ENCODE results near the gene AHCTF1. TPM values are rescaled to one million over a fixed set of nuclear protein-coding genes. Genes with fewer than 3 reads are reported as not detected.
A peak's percentile ranks its signal among the peaks of the same experiment; 100 is the strongest.
"Not testable (repeated sequence)": the region's sequence is repeated elsewhere in the genome, so short reads cannot be mapped to it uniquely, and the experiment has no call there.

The AHCTF1 gene
- total and polyA plus RNA-seq, 2 experiments from 2014 or later, result 21.7 to 49.8 TPM

- no peak for TF ChIP-seq EZH2 (IDR thresholded peaks at IDR 0.05; ENCODE audit: low read depth, unreplicated experiment)
- TF ChIP-seq, protein P1, sequence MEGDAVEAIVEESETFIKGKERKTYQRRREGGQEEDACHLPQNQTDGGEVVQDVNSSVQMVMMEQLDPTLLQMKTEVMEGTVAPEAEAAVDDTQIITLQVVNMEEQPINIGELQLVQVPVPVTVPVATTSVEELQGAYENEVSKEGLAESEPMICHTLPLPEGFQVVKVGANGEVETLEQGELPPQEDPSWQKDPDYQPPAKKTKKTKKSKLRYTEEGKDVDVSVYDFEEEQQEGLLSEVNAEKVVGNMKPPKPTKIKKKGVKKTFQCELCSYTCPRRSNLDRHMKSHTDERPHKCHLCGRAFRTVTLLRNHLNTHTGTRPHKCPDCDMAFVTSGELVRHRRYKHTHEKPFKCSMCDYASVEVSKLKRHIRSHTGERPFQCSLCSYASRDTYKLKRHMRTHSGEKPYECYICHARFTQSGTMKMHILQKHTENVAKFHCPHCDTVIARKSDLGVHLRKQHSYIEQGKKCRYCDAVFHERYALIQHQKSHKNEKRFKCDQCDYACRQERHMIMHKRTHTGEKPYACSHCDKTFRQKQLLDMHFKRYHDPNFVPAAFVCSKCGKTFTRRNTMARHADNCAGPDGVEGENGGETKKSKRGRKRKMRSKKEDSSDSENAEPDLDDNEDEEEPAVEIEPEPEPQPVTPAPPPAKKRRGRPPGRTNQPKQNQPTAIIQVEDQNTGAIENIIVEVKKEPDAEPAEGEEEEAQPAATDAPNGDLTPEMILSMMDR (conservative IDR thresholded peaks at IDR 0.05; ENCODE audit: low read depth in 2 of 2), result no peak
These were observed 116.9 kb downstream of the AHCTF1 start (continued) for GRCh38 chr1:246814890-246815289.

DNA sequence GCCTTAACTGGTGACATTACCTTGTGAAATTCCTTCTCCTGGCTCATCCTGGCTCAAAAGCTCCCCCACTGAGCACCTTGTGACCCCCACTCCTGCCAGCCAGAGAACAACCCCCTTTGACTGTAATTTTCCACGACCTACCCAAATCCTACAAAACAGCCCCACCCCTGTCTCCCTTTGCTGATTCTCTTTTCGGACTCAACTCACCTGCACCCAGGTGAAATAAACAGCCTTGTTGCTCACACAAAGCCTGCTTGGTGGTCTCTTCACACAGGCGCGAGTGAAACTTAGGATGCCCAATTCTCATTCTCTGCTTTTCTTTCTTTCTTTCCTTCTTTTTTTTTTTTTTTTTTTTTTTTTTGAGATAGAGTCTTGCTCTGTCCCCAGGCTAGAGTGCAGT lies 118.4 kb downstream of the AHCTF1 start:
- H3K4me3 Mint-ChIP-seq; H3K27me3 ChIP-seq (ENCODE audit: insufficient read depth); H3K9me2 ChIP-seq (ENCODE audit: insufficient read depth); DNase-seq (ENCODE audit: low spot score); ATAC-seq; H4K20me1 ChIP-seq (replicated peaks; ENCODE audit: insufficient read depth); H3F3A ChIP-seq (replicated peaks; ENCODE audit: low read depth); H3K79me2 ChIP-seq (replicated peaks; ENCODE audit: insufficient read depth); H3K4me3 ChIP-seq; H3K36me3 ChIP-seq (ENCODE audit: insufficient read depth): not testable (repeated sequence)
- Histone ChIP-seq H3K27ac (ENCODE audit: low read depth) (peak overlapping the region; percentile 77), H2AFZ (peak overlapping the region; percentile 97), H3K4me2 (peak overlapping the region; percentile 44), H3K4me1 (ENCODE audit: insufficient read depth) (peaks cover 11% of the 10 kb centered on the region; the same call in 1 of the 2 replicates)
- Mint-ChIP-seq H3K4me1 (peaks cover 16% of the 10 kb centered on the region), H3K9me3 (peaks cover 18% of the 10 kb centered on the region), H3K27ac (peak overlapping the region; percentile 58), H3K27me3 (ENCODE audit: insufficient read depth, low read depth, poor library complexity) (peaks cover 17% of the 10 kb centered on the region), H3K36me3 (ENCODE audit: low read depth) (peaks cover 14% of the 10 kb centered on the region)

DNA sequence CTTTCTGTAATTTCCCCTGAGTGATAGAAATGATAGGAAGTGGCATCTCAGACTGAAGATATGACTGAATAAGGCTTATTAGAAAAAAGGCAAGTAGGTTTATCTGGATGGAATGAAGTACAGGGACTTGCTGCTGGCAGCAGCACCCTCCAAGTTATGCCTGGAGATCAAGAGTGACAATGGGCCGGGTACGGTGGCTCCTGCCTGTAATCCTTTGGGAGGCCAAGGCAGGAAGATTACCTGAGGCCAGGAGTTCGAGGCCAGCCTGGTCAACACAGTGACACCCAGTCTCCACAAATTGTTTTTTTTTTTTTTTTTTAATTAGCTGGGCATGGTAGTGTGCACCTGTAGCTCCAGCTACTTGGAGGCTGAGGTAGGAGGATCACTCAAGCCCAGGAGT lies 119.8 kb downstream of the AHCTF1 start:
- Histone ChIP-seq H4K20me1 (replicated peaks; ENCODE audit: insufficient read depth) (no peaks in the 10 kb centered on the region), H3K27me3 (ENCODE audit: insufficient read depth) (no peaks in the 10 kb centered on the region), H3K4me1 (ENCODE audit: insufficient read depth) (peaks cover 11% of the 10 kb centered on the region; the same call in 1 of the 2 replicates), H3K4me2 (no peak overlapping the region), H3K79me2 (replicated peaks; ENCODE audit: insufficient read depth) (no peaks in the 10 kb centered on the region), H3K4me3 (no peak overlapping the region), H3K9me2 (ENCODE audit: insufficient read depth) (no peaks in the 10 kb centered on the region), H2AFZ (no peak overlapping the region), H3K36me3 (ENCODE audit: insufficient read depth) (no peaks in the 10 kb centered on the region; the same call in 1 of the 2 replicates), H3F3A (replicated peaks; ENCODE audit: low read depth) (no peaks in the 10 kb centered on the region), H3K27ac (ENCODE audit: low read depth) (no peak overlapping the region)
- Mint-ChIP-seq H3K27ac (no peak overlapping the region), H3K27me3 (ENCODE audit: insufficient read depth, low read depth, poor library complexity) (peaks cover 17% of the 10 kb centered on the region), H3K4me3 (no peak overlapping the region), H3K9me3 (peaks cover 8% of the 10 kb centered on the region; the same call in 2 of the 3 replicates), H3K36me3 (ENCODE audit: low read depth) (peaks cover 8% of the 10 kb centered on the region; the same call in 2 of the 3 replicates), H3K4me1 (peaks cover 22% of the 10 kb centered on the region)
- no peak for DNase-seq (ENCODE audit: low spot score)
- no peak for ATAC-seq
- no peak for TF ChIP-seq CREB1 (CRISPR knock-in tag; IDR thresholded peaks at IDR 0.05; ENCODE audit: low read depth)
- TF ChIP-seq ZNF331 (CRISPR knock-in tag; IDR thresholded peaks at IDR 0.05; ENCODE audit: low read depth), result no peak
- TF ChIP-seq, protein P2, sequence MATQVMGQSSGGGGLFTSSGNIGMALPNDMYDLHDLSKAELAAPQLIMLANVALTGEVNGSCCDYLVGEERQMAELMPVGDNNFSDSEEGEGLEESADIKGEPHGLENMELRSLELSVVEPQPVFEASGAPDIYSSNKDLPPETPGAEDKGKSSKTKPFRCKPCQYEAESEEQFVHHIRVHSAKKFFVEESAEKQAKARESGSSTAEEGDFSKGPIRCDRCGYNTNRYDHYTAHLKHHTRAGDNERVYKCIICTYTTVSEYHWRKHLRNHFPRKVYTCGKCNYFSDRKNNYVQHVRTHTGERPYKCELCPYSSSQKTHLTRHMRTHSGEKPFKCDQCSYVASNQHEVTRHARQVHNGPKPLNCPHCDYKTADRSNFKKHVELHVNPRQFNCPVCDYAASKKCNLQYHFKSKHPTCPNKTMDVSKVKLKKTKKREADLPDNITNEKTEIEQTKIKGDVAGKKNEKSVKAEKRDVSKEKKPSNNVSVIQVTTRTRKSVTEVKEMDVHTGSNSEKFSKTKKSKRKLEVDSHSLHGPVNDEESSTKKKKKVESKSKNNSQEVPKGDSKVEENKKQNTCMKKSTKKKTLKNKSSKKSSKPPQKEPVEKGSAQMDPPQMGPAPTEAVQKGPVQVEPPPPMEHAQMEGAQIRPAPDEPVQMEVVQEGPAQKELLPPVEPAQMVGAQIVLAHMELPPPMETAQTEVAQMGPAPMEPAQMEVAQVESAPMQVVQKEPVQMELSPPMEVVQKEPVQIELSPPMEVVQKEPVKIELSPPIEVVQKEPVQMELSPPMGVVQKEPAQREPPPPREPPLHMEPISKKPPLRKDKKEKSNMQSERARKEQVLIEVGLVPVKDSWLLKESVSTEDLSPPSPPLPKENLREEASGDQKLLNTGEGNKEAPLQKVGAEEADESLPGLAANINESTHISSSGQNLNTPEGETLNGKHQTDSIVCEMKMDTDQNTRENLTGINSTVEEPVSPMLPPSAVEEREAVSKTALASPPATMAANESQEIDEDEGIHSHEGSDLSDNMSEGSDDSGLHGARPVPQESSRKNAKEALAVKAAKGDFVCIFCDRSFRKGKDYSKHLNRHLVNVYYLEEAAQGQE (IDR thresholded peaks at IDR 0.05; ENCODE audit: unreplicated experiment), result no peak
- TF ChIP-seq JUNB (IDR thresholded peaks at IDR 0.05; ENCODE audit: unreplicated experiment), result no peak
- no peak for TF ChIP-seq ZNF114 (CRISPR knock-in tag; IDR thresholded peaks at IDR 0.05)
- no peak for TF ChIP-seq STAT1 (IDR thresholded peaks at IDR 0.05; ENCODE audit: unreplicated experiment)
- no peak for TF ChIP-seq EZH2 (IDR thresholded peaks at IDR 0.05; ENCODE audit: low read depth, unreplicated experiment)
- no peak for TF ChIP-seq NANOG (IDR thresholded peaks at IDR 0.05; ENCODE audit: borderline replicate concordance)
- TF ChIP-seq, protein P3, sequence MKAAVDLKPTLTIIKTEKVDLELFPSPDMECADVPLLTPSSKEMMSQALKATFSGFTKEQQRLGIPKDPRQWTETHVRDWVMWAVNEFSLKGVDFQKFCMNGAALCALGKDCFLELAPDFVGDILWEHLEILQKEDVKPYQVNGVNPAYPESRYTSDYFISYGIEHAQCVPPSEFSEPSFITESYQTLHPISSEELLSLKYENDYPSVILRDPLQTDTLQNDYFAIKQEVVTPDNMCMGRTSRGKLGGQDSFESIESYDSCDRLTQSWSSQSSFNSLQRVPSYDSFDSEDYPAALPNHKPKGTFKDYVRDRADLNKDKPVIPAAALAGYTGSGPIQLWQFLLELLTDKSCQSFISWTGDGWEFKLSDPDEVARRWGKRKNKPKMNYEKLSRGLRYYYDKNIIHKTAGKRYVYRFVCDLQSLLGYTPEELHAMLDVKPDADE (IDR thresholded peaks at IDR 0.05), result no peak
- TF ChIP-seq EZH2phosphoT487 (IDR thresholded peaks at IDR 0.05; ENCODE audit: unreplicated experiment), result no peak

All from GM23338 (cell line).